MM.1S (cell line): ENCODE measurements around the gene SLX9.

Source experiments
- DNase-seq: peaks from one replicate; pipeline ENCODE4 v3.0.0-alpha.2; 2015
- H2AFZ ChIP-seq: fragments of 300-600 bp; sonication (generic); 2 replicates; pipeline ENCODE4 v1.6.0; 2016; ENCODE audit warnings: antibody characterized with exemption, low read length
- H3F3A ChIP-seq: fragments of 300-600 bp; sonication (generic); 2 replicates; pipeline ENCODE4 v1.6.1; 2016; ENCODE audit warnings: mild to moderate bottlenecking, antibody characterized with exemption, low read length, moderate library complexity, mixed read lengths; ENCODE audit not compliant: insufficient read depth
- H3K27ac ChIP-seq: fragments of 300-600 bp; sonication (generic); 2 replicates; pipeline ENCODE4 v1.5.1; 2016; ENCODE audit warnings: mild to moderate bottlenecking, low read length
- H3K27me3 ChIP-seq: fragments of 300-600 bp; sonication (generic); replicated peaks from 2 replicates; pipeline ENCODE4 v1.6.0; 2016; ENCODE audit warnings: low read length; ENCODE audit not compliant: insufficient read depth
- H3K36me3 ChIP-seq: fragments of 300-600 bp; sonication (generic); replicated peaks from 2 replicates; pipeline ENCODE4 v1.6.1; 2016; ENCODE audit warnings: mild to moderate bottlenecking, low read length, mixed read lengths; ENCODE audit not compliant: insufficient read depth
- H3K4me1 ChIP-seq: fragments of 300-600 bp; sonication (generic); 2 replicates; pipeline ENCODE4 v1.6.1; 2016; ENCODE audit warnings: low read length, mixed read lengths
- H3K4me2 ChIP-seq: fragments of 300-600 bp; sonication (generic); 2 replicates; pipeline ENCODE4 v1.6.0; 2016; ENCODE audit warnings: low read depth, low read length
- H3K4me3 ChIP-seq: fragments of 300-600 bp; sonication (generic); 2 replicates; pipeline ENCODE4 v1.5.1; 2016; ENCODE audit warnings: low read length, mixed read lengths
- H3K79me2 ChIP-seq: fragments of 300-600 bp; sonication (generic); 2 replicates; pipeline ENCODE4 v1.6.1; 2016; ENCODE audit warnings: mixed run types, low read length, mixed read lengths
- H3K9ac ChIP-seq: fragments of 300-600 bp; sonication (generic); 2 replicates; pipeline ENCODE4 v1.6.1; 2016; ENCODE audit warnings: low read length, mixed read lengths
- H3K9me2 ChIP-seq: fragments of 300-600 bp; sonication (generic); replicated peaks from 2 replicates; pipeline ENCODE4 v1.6.1; 2016; ENCODE audit warnings: mild to moderate bottlenecking, low read length, mixed read lengths; ENCODE audit not compliant: insufficient read depth
- H3K9me3 ChIP-seq: fragments of 300-600 bp; sonication (generic); replicated peaks from 2 replicates; pipeline ENCODE4 v1.6.1; 2016; ENCODE audit warnings: mild to moderate bottlenecking, low read length, mixed read lengths; ENCODE audit not compliant: insufficient read depth
- H4K20me1 ChIP-seq: fragments of 300-600 bp; sonication (generic); 2 replicates; pipeline ENCODE4 v1.6.1; 2016; ENCODE audit warnings: mild to moderate bottlenecking, low read length, moderate library complexity, mixed read lengths; ENCODE audit not compliant: insufficient read depth
- CTCF ChIP-seq: fragments of 300-600 bp; sonication (generic); IDR thresholded peaks from 2 replicates; pipeline ENCODE4 v1.5.1; 2016; ENCODE audit warnings: antibody characterized with exemption, low read length, mixed read lengths
- EZH2 ChIP-seq: fragments of 300-600 bp; sonication (generic); optimal IDR thresholded peaks from 2 replicates; pipeline ENCODE3; 2017; ENCODE audit warnings: low read depth, mild to moderate bottlenecking, antibody characterized with exemption, low read length, mixed read lengths
- EZH2phosphoT487 ChIP-seq: fragments of 300-600 bp; sonication (generic); IDR thresholded peaks from 2 replicates; pipeline ENCODE4 v1.6.1; 2018; ENCODE audit warnings: antibody characterized with exemption, low read length

Gene SLX9

DNA sequence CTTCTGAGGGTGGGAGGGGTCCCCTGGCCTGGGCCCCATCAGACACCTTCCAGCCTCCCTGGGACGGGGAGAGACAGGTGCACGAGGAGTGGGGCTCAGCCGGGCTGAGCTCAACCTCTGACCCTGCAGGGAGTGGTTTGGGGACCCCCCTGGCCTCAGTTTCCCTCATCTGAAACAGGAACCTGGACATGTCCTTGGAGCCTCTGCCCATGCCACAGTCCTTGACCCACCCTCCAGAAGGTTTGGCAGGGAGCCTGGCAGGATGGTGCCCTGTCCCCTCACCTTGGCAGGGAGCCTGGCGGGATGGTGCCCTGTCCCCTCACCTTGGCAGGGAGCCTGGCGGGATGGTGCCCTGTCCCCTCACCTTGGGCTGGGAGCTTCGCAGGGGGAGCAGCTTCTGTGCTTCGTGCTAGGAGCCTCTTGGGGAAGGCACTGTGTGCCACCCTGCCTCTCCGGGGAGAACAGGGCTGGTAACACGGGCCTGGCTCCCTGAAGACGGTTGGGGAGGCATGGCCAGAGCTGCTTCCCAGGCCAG, 58.3 kb downstream of the SLX9 start:
- no peaks in the 10 kb centered on the region for H3K79me2 ChIP-seq
- H4K20me1 ChIP-seq = no peaks in the 10 kb centered on the region
- H3K4me3 ChIP-seq = no peak overlapping the region
- H3K9me2 ChIP-seq = no peaks in the 10 kb centered on the region
- H3K4me2 ChIP-seq = no peak overlapping the region
- H3K9ac ChIP-seq = no peak overlapping the region
- H3K27ac ChIP-seq = no peak overlapping the region
- no peaks in the 10 kb centered on the region for H3F3A ChIP-seq
- TF ChIP-seq EZH2 (no peak), EZH2phosphoT487 (no peak), CTCF (no peak)
- no peaks in the 10 kb centered on the region for H3K4me1 ChIP-seq
- no peak for DNase-seq
- H3K9me3 ChIP-seq = no peaks in the 10 kb centered on the region
- no peaks in the 10 kb centered on the region for H3K36me3 ChIP-seq
- no peak overlapping the region for H2AFZ ChIP-seq
- peaks cover 95% of the 10 kb centered on the region for H3K27me3 ChIP-seq

DNA sequence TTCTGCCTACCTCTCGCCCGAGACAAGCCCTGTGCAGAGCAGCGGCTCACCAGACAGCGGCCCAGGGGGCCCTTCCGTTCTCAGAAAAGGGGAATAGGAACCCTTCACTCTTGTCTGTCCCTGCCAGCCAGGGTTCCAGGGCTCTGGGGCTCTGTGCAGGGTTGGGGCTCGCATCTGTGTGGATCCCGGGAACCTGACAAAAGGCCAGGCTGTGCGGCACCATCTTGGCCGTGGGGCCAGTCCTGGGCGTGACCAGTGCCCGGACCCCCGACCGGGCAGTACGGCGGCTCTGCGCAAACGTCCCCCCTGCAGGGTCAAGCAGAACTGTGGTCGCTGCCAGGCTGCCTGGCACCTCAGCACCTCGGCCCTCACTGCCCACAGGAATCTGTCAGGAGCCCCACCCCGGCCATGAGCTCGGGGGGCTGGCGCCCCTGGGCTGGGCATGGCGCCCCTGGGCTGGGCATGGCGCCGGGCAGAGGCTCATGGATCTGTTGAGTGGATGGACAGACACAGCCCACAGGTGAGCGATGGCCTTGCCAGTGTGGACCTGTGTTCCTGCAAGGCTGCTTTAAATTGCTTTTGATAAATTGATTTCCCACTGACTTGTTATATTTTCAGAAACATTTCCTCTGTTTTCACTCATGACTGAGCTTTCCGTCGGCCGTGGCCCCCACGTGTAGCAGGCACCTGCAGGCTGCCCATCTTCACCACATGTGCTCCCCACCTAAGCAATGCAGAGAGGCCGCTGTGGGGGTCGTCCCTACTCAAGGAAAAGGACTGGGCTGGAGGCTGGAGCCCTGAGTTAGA, 59.0 kb downstream of the SLX9 start:
- Histone ChIP-seq H3K9ac (no peak overlapping the region), H3K4me3 (no peak overlapping the region), H3K36me3 (no peaks in the 10 kb centered on the region), H3K9me3 (no peaks in the 10 kb centered on the region), H3K9me2 (no peaks in the 10 kb centered on the region), H4K20me1 (no peaks in the 10 kb centered on the region), H2AFZ (no peak overlapping the region), H3K4me1 (no peaks in the 10 kb centered on the region), H3K27me3 (peaks cover 96% of the 10 kb centered on the region), H3K27ac (no peak overlapping the region), H3K4me2 (no peak overlapping the region), H3K79me2 (no peaks in the 10 kb centered on the region), H3F3A (no peaks in the 10 kb centered on the region)
- no peak for DNase-seq
- TF ChIP-seq EZH2 (no peak), CTCF (no peak), EZH2phosphoT487 (no peak)

- Histone ChIP-seq H3K9me3 (no peaks in the 10 kb centered on the region), H4K20me1 (no peaks in the 10 kb centered on the region), H2AFZ (no peak overlapping the region), H3K4me2 (no peak overlapping the region), H3K9ac (no peak overlapping the region), H3K4me1 (no peaks in the 10 kb centered on the region), H3K9me2 (no peaks in the 10 kb centered on the region), H3F3A (no peaks in the 10 kb centered on the region), H3K79me2 (no peaks in the 10 kb centered on the region), H3K36me3 (no peaks in the 10 kb centered on the region), H3K27ac (no peak overlapping the region), H3K27me3 (peaks cover 96% of the 10 kb centered on the region), H3K4me3 (no peak overlapping the region)
- DNase-seq = no peak
- TF ChIP-seq CTCF (no peak), EZH2phosphoT487 (no peak)
Observed at GRCh38 chr21:44999428-44999971, 59.7 kb downstream of the SLX9 start.
